ENCODE data around the gene WWC2.
A peak's percentile ranks its signal among the peaks of the same experiment; 100 is the strongest.

Gene WWC2

GRCh38 chr4:183098723-183099536 lies at the start of gene WWC2:
Gene WWC2, plus strand, starts transcription at chr4:183099257. Its CDS starts 235 bp downstream, at chr4:183099492.
- peak; percentile 53 to 59 for DNase-seq

- DNase-seq, result no peak
Measured at GRCh38 chr4:183053681-183054080, 45.4 kb upstream of the WWC2 start.

GRCh38 chr4:183057255-183057654 lies 41.8 kb upstream of the WWC2 start:
- DNase-seq, result no peak

GRCh38 chr4:183059797-183060196 lies 39.3 kb upstream of the WWC2 start:
- no peak for DNase-seq

- DNase-seq, result no peak
Measured at GRCh38 chr4:183068502-183068901, 30.6 kb upstream of the WWC2 start.

GRCh38 chr4:183071222-183071621 lies 27.8 kb upstream of the WWC2 start:
- DNase-seq, result no peak

GRCh38 chr4:183072176-183072575 lies 26.9 kb upstream of the WWC2 start:
- no peak for DNase-seq

- no peak for DNase-seq
Measured at GRCh38 chr4:183073838-183074145, 25.3 kb upstream of the WWC2 start.

GRCh38 chr4:183074288-183074990 lies 24.6 kb upstream of the WWC2 start:
- DNase-seq, result no peak

- DNase-seq, result no peak
Measured at GRCh38 chr4:183078634-183079033, 20.4 kb upstream of the WWC2 start.

GRCh38 chr4:183080372-183081115 lies 18.5 kb upstream of the WWC2 start:
- no peak for DNase-seq

GRCh38 chr4:183081116-183081469 lies 18.0 kb upstream of the WWC2 start:
- no peak for DNase-seq

GRCh38 chr4:183082053-183082452 lies 17.0 kb upstream of the WWC2 start:
- DNase-seq, result no peak

- DNase-seq, result no peak
Measured at GRCh38 chr4:183094393-183095198, 4.5 kb upstream of the WWC2 start.

- no peak for DNase-seq
Measured at GRCh38 chr4:183095199-183095512, 3.9 kb upstream of the WWC2 start.

GRCh38 chr4:183096276-183096965 lies 2.6 kb upstream of the WWC2 start:
- DNase-seq, result no peak

- DNase-seq, result peak in 1 of 2 experiments; percentile 1
Measured at GRCh38 chr4:183097231-183098018, 1.6 kb upstream of the WWC2 start.

GRCh38 chr4:183098019-183098722 lies 886 bp upstream of the WWC2 start:
- DNase-seq, result no peak

- peak in 1 of 2 experiments; percentile 1 for DNase-seq
Measured at GRCh38 chr4:183099537-183100297, 660 bp downstream of the WWC2 start.

GRCh38 chr4:183100298-183100599 lies 1.2 kb downstream of the WWC2 start:
- no peak for DNase-seq

All from activated CD4-positive, alpha-beta T cell treated with anti-CD3 and anti-CD28 coated beads, Interleukin-2, amount 50 U/mL, for 4 hours (primary cell).